NCI-H526 (cell line): ENCODE results near the gene RBM5.

Experiments used
- DNase-seq, 2 experiments: peaks; one replicate each; lab custom pipeline; 2025; lab: John Stamatoyannopoulos, UW

RBM5 gene

GRCh38 chr3:50121072-50122032 is 32.6 kb downstream of the RBM5 start:
- DNase-seq: peak; percentile 35 to 86

- DNase-seq: no peak
These were observed 33.4 kb downstream of the RBM5 start for GRCh38 chr3:50122071-50122470.

- DNase-seq: no peak
These were observed 34.1 kb downstream of the RBM5 start for GRCh38 chr3:50122661-50123391.

GRCh38 chr3:50123394-50124051 is 34.8 kb downstream of the RBM5 start:
- DNase-seq: no peak

- peak in 1 of 2 experiments; percentile 52 for DNase-seq
These were observed 35.5 kb downstream of the RBM5 start for GRCh38 chr3:50124052-50124799.

GRCh38 chr3:50124800-50125178 is 36.1 kb downstream of the RBM5 start:
- DNase-seq: no peak

GRCh38 chr3:50125541-50126286 is 37.0 kb downstream of the RBM5 start:
- no peak for DNase-seq

GRCh38 chr3:50126287-50127211 is 37.8 kb downstream of the RBM5 start:
- DNase-seq: peak; percentile 13 to 40

GRCh38 chr3:50127251-50127691 is 38.6 kb downstream of the RBM5 start:
- no peak for DNase-seq

- no peak for DNase-seq
These were observed 39.3 kb downstream of the RBM5 start for GRCh38 chr3:50128001-50128400.

- no peak for DNase-seq
These were observed 41.7 kb downstream of the RBM5 start for GRCh38 chr3:50130436-50130835.

GRCh38 chr3:50132421-50133282 is 43.9 kb downstream of the RBM5 start:
- DNase-seq: no peak

- no peak for DNase-seq
These were observed 44.5 kb downstream of the RBM5 start for GRCh38 chr3:50133283-50133615.

GRCh38 chr3:50134367-50134766 is 45.6 kb downstream of the RBM5 start:
- no peak for DNase-seq

GRCh38 chr3:50135964-50136363 is 47.2 kb downstream of the RBM5 start:
- DNase-seq: no peak

GRCh38 chr3:50136714-50137405 is 48.1 kb downstream of the RBM5 start:
- DNase-seq: no peak

- DNase-seq: no peak
These were observed 48.8 kb downstream of the RBM5 start for GRCh38 chr3:50137531-50137930.
